LNCaP clone FGC (cell line): Measurements from ENCODE around the gene UCHL5.
"Not testable (repeated sequence)": the region's sequence is repeated elsewhere in the genome, so short reads cannot be mapped to it uniquely, and the experiment has no call there.

Experiments
- DNase-seq: peaks from one replicate; pipeline ENCODE4 v3.0.0-alpha.2; 2011; ENCODE audit warnings: low read depth
- H3K4me3 ChIP-seq: 2 replicates; pipeline ENCODE4 v1.5.1; 2011; ENCODE audit warnings: mild to moderate bottlenecking, low read depth, low read length, control low read depth
- CTCF ChIP-seq: IDR thresholded peaks from 2 replicates; pipeline ENCODE4 v1.5.1; 2012; ENCODE audit warnings: mild to moderate bottlenecking; ENCODE audit not compliant: control insufficient read depth, insufficient read depth; ENCODE audit errors: extremely low read depth

Gene UCHL5

DNA sequence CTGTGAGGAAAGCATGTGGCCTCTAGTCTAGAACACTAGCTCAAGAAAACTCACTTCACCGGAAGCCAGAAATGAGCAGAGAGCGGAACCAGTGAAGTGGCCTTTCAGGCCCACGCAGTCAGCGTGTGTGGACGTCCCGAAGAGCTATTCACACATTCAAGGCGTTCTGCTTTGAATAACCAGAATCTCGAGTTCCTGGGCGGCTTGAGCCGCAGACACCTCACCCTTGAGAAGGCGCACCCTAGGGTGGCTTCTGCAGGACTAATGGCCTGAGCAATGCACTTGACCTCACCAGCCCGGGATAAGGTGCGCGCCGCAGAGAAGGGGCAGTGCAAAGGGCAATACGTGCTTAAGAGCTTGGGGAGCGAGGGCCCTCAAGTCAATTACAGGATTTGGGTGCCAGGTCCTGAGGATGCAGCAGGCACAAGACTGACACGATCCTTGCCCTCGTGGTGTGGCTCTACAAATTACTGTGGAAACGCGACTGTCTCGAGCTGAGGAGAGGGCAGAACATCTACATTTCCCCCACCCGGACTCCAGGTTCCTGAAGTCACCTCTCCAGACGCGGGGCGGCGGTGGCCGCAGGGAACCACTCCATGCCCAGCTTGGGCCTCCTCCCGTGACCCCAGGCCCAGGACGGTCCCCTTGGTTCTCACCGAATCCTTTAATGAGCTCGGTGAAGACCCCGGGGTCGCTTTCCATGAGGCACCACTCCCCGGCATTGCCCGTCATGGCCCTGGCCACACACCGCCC, 455 bp downstream of the UCHL5 start:
- no peak for TF ChIP-seq CTCF
- no peak for DNase-seq
- H3K4me3 ChIP-seq: peak overlapping the region; percentile 80

DNA sequence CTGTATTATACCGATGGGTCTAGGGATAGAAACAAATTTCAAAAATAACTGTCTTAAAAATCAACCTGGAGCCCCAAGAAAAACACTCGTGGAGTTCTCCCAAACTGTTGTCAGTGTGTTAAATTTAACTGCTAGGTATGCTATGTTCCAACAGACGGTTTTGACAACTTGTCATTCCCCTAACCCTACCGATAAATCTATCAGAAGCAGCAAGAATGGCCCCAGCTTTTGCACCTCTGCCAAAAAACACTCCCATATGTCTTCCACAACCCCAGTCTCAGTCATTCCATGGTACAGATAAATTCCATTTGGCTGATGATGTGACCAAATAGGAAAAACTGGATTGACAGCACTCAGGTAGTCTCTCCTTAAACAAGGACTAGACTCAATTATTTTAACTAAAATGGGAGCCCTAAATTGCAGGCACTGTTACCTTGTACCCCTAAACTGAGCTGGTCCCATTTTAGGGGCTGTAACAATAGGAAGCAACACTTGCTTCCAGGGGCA, 4.9 kb downstream of the UCHL5 start:
- TF ChIP-seq CTCF: no peak
- peak overlapping the region; percentile 7 for H3K4me3 ChIP-seq
- no peak for DNase-seq

DNA sequence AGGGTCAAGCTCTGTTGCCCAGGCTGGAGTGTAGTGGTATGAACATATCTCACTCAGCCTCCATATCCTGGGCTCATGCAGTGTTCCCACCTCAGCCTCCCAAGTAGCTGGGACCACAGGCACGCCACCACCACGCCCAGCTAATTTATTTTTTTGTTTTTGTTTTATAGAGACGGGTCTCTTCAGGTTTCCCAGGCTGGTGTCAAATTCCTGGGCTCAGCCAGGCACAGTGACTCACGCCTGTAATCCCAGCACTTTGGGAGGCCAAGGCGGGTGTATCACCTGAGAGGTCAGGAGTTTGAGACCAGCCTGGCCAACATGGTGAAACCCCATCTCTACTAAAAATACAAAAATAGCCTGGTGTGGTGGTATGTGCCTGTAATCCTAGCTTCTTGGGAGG, 10.2 kb downstream of the UCHL5 start:
- DNase-seq: not testable (repeated sequence)

DNA sequence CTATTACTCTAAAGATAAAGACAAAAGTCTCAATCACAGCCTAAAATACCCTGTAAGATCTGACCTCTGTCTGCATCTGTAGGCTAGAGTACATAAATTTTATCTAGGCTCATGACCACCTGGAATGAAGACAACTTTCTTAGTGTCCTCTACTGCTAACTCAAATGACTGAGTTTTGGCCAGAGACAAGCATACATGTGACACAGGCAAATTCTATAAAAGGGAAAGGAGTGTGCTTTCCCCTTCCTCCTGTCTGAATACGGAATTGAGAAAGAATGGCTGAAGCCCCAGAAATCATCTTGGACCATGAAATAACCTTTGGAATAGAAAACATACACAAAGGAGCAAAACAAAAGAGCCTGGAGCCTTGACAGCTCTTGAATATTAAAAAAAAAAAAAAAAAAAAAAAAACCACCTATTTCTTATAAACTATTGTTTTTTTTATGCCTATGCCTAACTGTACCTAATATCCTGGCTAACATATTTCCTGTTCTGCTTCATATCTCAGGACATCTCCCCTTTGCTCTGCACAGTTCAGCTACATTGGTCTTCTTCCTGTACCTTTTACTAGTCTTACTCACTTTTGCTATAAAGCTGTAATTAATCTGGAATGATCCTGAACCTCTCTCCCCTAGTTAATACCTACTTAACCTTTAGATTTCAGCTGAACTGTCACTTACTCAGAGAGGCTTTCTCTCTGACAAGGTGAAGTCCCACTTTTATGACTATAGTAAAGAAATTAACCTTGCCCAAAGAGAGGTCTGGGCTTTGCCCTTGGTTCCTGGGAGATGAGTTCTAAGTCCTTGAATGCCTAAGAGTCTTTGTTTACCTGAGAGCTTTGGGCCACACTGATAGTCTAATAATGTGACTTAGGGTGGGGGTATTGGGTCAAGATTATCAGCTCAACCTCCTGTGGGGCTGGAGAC, 16.1 kb downstream of the UCHL5 start:
- no peak overlapping the region for H3K4me3 ChIP-seq
- DNase-seq: no peak
- no peak for TF ChIP-seq CTCF

More for the DNA sequence above, 10.2 kb downstream of the UCHL5 start:
- H3K4me3 ChIP-seq: not testable (repeated sequence)

DNA sequence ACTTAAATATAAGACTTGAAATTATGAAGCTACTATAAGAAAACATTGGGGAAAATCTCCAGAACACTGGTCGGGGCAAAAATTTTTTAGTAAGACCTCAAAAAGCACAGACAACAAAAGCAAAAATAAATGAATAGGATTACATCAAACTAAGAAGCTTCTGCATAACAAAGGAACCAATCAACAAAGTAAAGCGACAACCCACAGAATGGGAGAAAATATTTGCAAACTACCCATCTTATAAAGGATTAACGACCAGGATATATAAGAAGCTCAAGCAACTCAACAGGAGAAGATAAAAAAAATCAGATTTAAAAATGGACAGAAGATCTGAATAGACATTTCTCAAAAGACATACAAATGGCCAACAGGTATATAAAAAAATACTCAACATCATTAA, 19.1 kb downstream of the UCHL5 start:
- H3K4me3 ChIP-seq: no peak overlapping the region
- no peak for DNase-seq
- TF ChIP-seq CTCF: no peak

GRCh38 chr1:193036337-193037047, 22.7 kb downstream of the UCHL5 start:
- DNase-seq: peak; percentile 74
- no peak for TF ChIP-seq CTCF

DNA sequence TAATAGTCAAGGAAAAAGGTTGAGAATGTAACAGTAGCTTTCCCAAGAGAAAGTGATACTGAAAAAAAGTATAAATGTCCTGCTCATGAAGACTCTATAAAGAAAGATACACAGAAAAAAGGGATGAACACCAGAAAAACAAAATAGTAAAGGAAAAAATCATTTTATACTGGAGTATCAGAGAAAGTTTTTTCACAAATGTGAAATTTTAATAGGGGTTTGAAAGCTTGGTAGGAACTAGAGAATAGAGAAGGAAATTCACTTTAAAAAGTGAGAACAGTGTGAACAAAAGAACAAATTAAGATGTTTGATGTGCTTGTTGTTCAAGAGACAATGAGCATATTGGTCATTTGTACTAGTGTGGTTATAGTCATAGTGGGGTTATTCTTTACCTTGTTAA, 25.6 kb downstream of the UCHL5 start:
- no peak for DNase-seq
- no peak overlapping the region for H3K4me3 ChIP-seq
- no peak for TF ChIP-seq CTCF

More at GRCh38 chr1:193036337-193037047, 22.7 kb downstream of the UCHL5 start:
- no peak overlapping the region for H3K4me3 ChIP-seq

GRCh38 chr1:193032643-193033427, 26.3 kb downstream of the UCHL5 start:
- DNase-seq, H3K4me3 ChIP-seq: not testable (repeated sequence)
